Measurements from ENCODE around the gene TFCP2L1. TPM values are rescaled to one million over a fixed set of nuclear protein-coding genes. Genes with fewer than 3 reads are reported as not detected.

The TFCP2L1 gene
- total and polyA plus RNA-seq, 2 of the 4 experiments (the other 2 are of a cell fraction): not detected

- Histone ChIP-seq H2AK5ac (ENCODE audit: low read depth, low read length) (no peak overlapping the region), H2BK20ac (ENCODE audit: low read depth, low read length) (no peak overlapping the region), H4K91ac (ENCODE audit: insufficient read depth, low read depth, low read length) (no peak overlapping the region), H2AFZ (replicated peaks; ENCODE audit: low read length, poor library complexity) (no peak overlapping the region), H2BK15ac (ENCODE audit: low read depth, low read length) (no peak overlapping the region), H2BK120ac (ENCODE audit: low read depth, low read length) (no peak overlapping the region), H3K9me1 (ENCODE audit: insufficient read depth, low read length) (no peaks in the 10 kb centered on the region), H2AK9ac (replicated peaks; ENCODE audit: low read depth, low read length, poor library complexity) (no peak overlapping the region), H3K18ac (ENCODE audit: low read depth, low read length) (no peak overlapping the region), H3K4me2 (ENCODE audit: low read depth, low read length) (no peak overlapping the region), H3K56ac (ENCODE audit: extremely low read depth, insufficient read depth, low read length) (no peak overlapping the region), H2BK5ac (ENCODE audit: low read depth, low read length, poor library complexity, severe bottlenecking) (no peak overlapping the region), H3K79me1 (ENCODE audit: low read depth in 1 of 2, low read length in 2 of 2) (no peaks in the 10 kb centered on the region), H3K23ac (ENCODE audit: low read depth, low read length) (no peak overlapping the region), H3K9ac (ENCODE audit: low read depth, low read length) (no peak overlapping the region), H4K20me1 (ENCODE audit: insufficient read depth, low read length) (no peaks in the 10 kb centered on the region; the same call in 1 of the 2 replicates), H3K9me3 (ENCODE audit: control insufficient read depth, insufficient read depth, low read length) (no peaks in the 10 kb centered on the region), H3K4ac (ENCODE audit: low read depth, low read length) (no peak overlapping the region), H4K8ac (ENCODE audit: low read depth in 2 of 2, low read length in 2 of 2) (no peak overlapping the region), H3K27ac (ENCODE audit: insufficient read depth, low read length) (no peak overlapping the region), H3K14ac (replicated peaks; ENCODE audit: low read depth, low read length) (no peak overlapping the region), H3K36me3 (ENCODE audit: control insufficient read depth, insufficient read depth, low read length) (no peaks in the 10 kb centered on the region), H4K5ac (ENCODE audit: low read depth, low read length) (no peak overlapping the region), H3K27me3 (ENCODE audit: control insufficient read depth, insufficient read depth, low read length) (peaks cover 17% of the 10 kb centered on the region), H3K4me3 (ENCODE audit: insufficient read depth, low read depth, low read length) (no peak overlapping the region), H3K4me1 (ENCODE audit: control insufficient read depth, insufficient read depth, low read length) (no peaks in the 10 kb centered on the region)
- TF ChIP-seq USF2 (IDR thresholded peaks at IDR 0.05; ENCODE audit: low read depth, low read length): no peak
- TF ChIP-seq, protein P1, sequence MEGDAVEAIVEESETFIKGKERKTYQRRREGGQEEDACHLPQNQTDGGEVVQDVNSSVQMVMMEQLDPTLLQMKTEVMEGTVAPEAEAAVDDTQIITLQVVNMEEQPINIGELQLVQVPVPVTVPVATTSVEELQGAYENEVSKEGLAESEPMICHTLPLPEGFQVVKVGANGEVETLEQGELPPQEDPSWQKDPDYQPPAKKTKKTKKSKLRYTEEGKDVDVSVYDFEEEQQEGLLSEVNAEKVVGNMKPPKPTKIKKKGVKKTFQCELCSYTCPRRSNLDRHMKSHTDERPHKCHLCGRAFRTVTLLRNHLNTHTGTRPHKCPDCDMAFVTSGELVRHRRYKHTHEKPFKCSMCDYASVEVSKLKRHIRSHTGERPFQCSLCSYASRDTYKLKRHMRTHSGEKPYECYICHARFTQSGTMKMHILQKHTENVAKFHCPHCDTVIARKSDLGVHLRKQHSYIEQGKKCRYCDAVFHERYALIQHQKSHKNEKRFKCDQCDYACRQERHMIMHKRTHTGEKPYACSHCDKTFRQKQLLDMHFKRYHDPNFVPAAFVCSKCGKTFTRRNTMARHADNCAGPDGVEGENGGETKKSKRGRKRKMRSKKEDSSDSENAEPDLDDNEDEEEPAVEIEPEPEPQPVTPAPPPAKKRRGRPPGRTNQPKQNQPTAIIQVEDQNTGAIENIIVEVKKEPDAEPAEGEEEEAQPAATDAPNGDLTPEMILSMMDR (conservative IDR thresholded peaks at IDR 0.05; ENCODE audit: low read depth, low read length): no peak
- TF ChIP-seq CEBPB (IDR thresholded peaks at IDR 0.05; ENCODE audit: low read depth, low read length): no peak
- TF ChIP-seq NFE2L2 (IDR thresholded peaks at IDR 0.05; ENCODE audit: low read depth, low read length): no peak
- no peak for TF ChIP-seq CHD1 (IDR thresholded peaks at IDR 0.05; ENCODE audit: low read depth, low read length)
- TF ChIP-seq BHLHE40 (IDR thresholded peaks at IDR 0.05; ENCODE audit: low read depth, low read length): no peak
- TF ChIP-seq MAZ (IDR thresholded peaks at IDR 0.05; ENCODE audit: borderline replicate concordance, low read depth, low read length): no peak
- TF ChIP-seq RAD21 (IDR thresholded peaks at IDR 0.05; ENCODE audit: low read length): no peak
- no peak for TF ChIP-seq SMC3 (IDR thresholded peaks at IDR 0.05; ENCODE audit: low read depth, low read length)
- no TSS peak for BruUV-seq (replicated peaks)
- in situ Hi-C loops (cut with MboI; ENCODE audit: low sequenced_read_pairs) (no loop called here), dilution Hi-C loops (cut with HindIII; ENCODE audit: low sequenced_read_pairs, unreplicated experiment) (no loop called here), intact Hi-C loops (cut with micrococcal nuclease) (no loop called here)
- ATAC-seq (ENCODE audit: low read depth) (no peak), DNase-seq (no peak)
- 80% methylated on average over 2 of the region's 10 CpGs; no CpG with 5 or more reads in 1 of the 2 experiments for WGBS, 2 experiments (ENCODE audit: extremely low coverage in 2 of 2, insufficient read length in 1 of 2)
- ChIA-PET CTCF (no interaction called here), POLR2A (ENCODE audit: unreplicated experiment) (no interaction called here)
These were observed 81.3 kb downstream of the TFCP2L1 start for GRCh38 chr2:121203591-121204249.
